K562 (cell line): ENCODE measurements around the gene TMEM63A. TPM values are rescaled to one million over a fixed set of nuclear protein-coding genes. Genes with fewer than 3 reads are reported as not detected.

ENCODE experiments used
- ATAC-seq: fragments of 200-7000 bp; cut with Tn5 transposase; 3 replicates; pipeline ENCODE4 v1.9.1; 2020; ENCODE audit warnings: moderate library complexity
- BruUV-seq: library from RNA; stranded (reverse); fragments of 400-500 nt; replicated peaks from 2 replicates; lab custom pipeline; 2021; lab: Mats Ljungman, UMichigan
- CTCF ChIA-PET: fragments of 300-600 bp; formaldehyde crosslinking; extraction: SDS; loops from one replicate; lab custom pipeline; 2021; ENCODE audit warnings: low intra/inter-chr PET ratio; lab: Yijun Ruan, JAX
- POLR2A ChIA-PET: fragments of 300-600, 350-650 bp; sonication (Branson Sonifier 250); formaldehyde crosslinking; extraction: SDS; loops from one replicate; lab custom pipeline; 2021; ENCODE audit warnings: antibody characterized with exemption, inconsistent platforms; lab: Yijun Ruan, JAX
- DNase-seq, 4 experiments: peaks; one replicate each; pipeline versions ENCODE4 v3.0.0 to v3.0.0-alpha.2; 2011 to 2018; ENCODE audit warnings: low spot score in 3 of 4, mixed read lengths in 3 of 4; ENCODE audit errors: extremely low read depth in 1 of 4
- FAIRE-seq: peaks from 2 replicates; lab custom pipeline; 2011; peaks lifted over from hg19 to GRCh38; lab: Jason Lieb, UNC
- H2AFZ ChIP-seq: 2 replicates; pipeline ENCODE4 v1.6.0; 2011; ENCODE audit warnings: low read depth, low read length, control low read depth, inconsistent platforms
- H3K27ac ChIP-seq: fragments of 200-600 bp; 3 replicates; pipeline ENCODE4 v1.8.0; 2011; ENCODE audit warnings: low read depth, mild to moderate bottlenecking, control low read depth, inconsistent platforms, low read length, moderate library complexity, mixed read lengths; ENCODE audit errors: extremely low read depth
- H3K27me3 ChIP-seq, 2 experiments: fragments of 300-600 bp in 1 of 2; 2 replicates in 1 of 2; 3 replicates in 1 of 2; pipeline versions ENCODE4 v1.6.0 to v1.8.0; 2011; ENCODE audit warnings: inconsistent platforms in 2 of 2, low read length in 2 of 2, mild to moderate bottlenecking in 1 of 2, mixed read lengths in 1 of 2, moderate library complexity in 1 of 2; ENCODE audit not compliant: control insufficient read depth in 2 of 2, insufficient read depth in 2 of 2
- H3K36me3 ChIP-seq: fragments of 300-600 bp; 3 replicates; pipeline ENCODE4 v1.8.0; 2011; ENCODE audit warnings: mild to moderate bottlenecking, low read length, inconsistent platforms; ENCODE audit not compliant: control insufficient read depth, insufficient read depth
- H3K4me1 ChIP-seq, 2 experiments: fragments of 200-600 bp in 1 of 2; replicated peaks in 1 of 2; 2 replicates in 1 of 2; 3 replicates in 1 of 2; pipeline versions ENCODE4 v1.5.1 to v1.8.0; 2011; ENCODE audit warnings: inconsistent platforms in 2 of 2, low read length in 2 of 2, mild to moderate bottlenecking in 1 of 2, mixed read lengths in 1 of 2, moderate library complexity in 1 of 2; ENCODE audit not compliant: control insufficient read depth in 2 of 2, insufficient read depth in 2 of 2
- H3K4me2 ChIP-seq: 2 replicates; pipeline ENCODE4 v1.6.1; 2011; ENCODE audit warnings: low read length, control low read depth, inconsistent platforms, mixed read lengths; ENCODE audit not compliant: insufficient read depth
- H3K4me3 ChIP-seq: fragments of 200-600 bp; sonication (generic), shearing (Covaris generic); 2 replicates; pipeline ENCODE4 v1.5.1; 2016; ENCODE audit warnings: control low read depth, inconsistent platforms
- H3K79me2 ChIP-seq: fragments of 200-600 bp; 3 replicates; pipeline ENCODE4 v1.8.0; 2011; ENCODE audit warnings: low read length, inconsistent platforms; ENCODE audit not compliant: control insufficient read depth, insufficient read depth
- H3K9ac ChIP-seq, 2 experiments: 2 replicates each; pipeline versions ENCODE4 v1.6.0 to v1.6.1; 2011; ENCODE audit warnings: low read depth in 2 of 2, low read length in 2 of 2, control low read depth in 1 of 2, inconsistent platforms in 1 of 2, mild to moderate bottlenecking in 1 of 2, mixed read lengths in 1 of 2; ENCODE audit not compliant: insufficient read depth in 1 of 2
- H3K9me1 ChIP-seq: one replicate; pipeline ENCODE4 v1.6.0; 2011; ENCODE audit warnings: inconsistent platforms, mild to moderate bottlenecking, low read length, moderate library complexity; ENCODE audit not compliant: control insufficient read depth, insufficient read depth
- H3K9me3 ChIP-seq: replicated peaks from 2 replicates; pipeline ENCODE4 v1.5.1; 2011; ENCODE audit warnings: low read depth, low read length, inconsistent platforms; ENCODE audit not compliant: control insufficient read depth, insufficient read depth
- H4K20me1 ChIP-seq: replicated peaks from 2 replicates; pipeline ENCODE4 v1.6.1; 2011; ENCODE audit warnings: low read length, inconsistent platforms, mixed read lengths; ENCODE audit not compliant: control insufficient read depth, insufficient read depth
- CAMTA2 ChIP-seq: fragments of 250-450 bp; sonication (Bioruptor Pico); conservative IDR thresholded peaks from 2 replicates; pipeline ENCODE4 v1.5.1; 2022
- CEBPG ChIP-seq, 3 experiments: fragments of 200-800 bp in 1 of 3; sonication (Bioruptor generic) in 1 of 3; sonication (generic) in 1 of 3; formaldehyde crosslinking in 1 of 3; IDR thresholded peaks in 2 of 3; conservative IDR thresholded peaks in 1 of 3; 2 replicates each; pipeline versions ENCODE4 v1.6.1 to v1.8.0; 2016 to 2022; ENCODE audit warnings: missing compliant biosample characterization in 2 of 3, missing genetic modification characterization in 2 of 3, mild to moderate bottlenecking in 1 of 3, missing genetic modification reagents in 1 of 3
- CREB3 ChIP-seq: fragments of 450-650 bp; conservative IDR thresholded peaks from 2 replicates; pipeline ENCODE4 v1.6.1; 2016; ENCODE audit warnings: missing genetic modification characterization, low read depth, mild to moderate bottlenecking, missing compliant biosample characterization, moderate library complexity
- HIVEP1 ChIP-seq: fragments of 250-450 bp; sonication (Bioruptor Pico); IDR thresholded peaks from 2 replicates; pipeline ENCODE4 v1.4.0; 2020; ENCODE audit warnings: mild to moderate bottlenecking
- HNRNPH1 ChIP-seq: fragments of 200-400 bp; formaldehyde crosslinking; optimal IDR thresholded peaks from 2 replicates; pipeline ENCODE3; 2017; ENCODE audit warnings: low read depth, mild to moderate bottlenecking, low read length, moderate library complexity
- PHB2 ChIP-seq: fragments of 450-650 bp; IDR thresholded peaks from 2 replicates; pipeline ENCODE4 v1.6.1; 2017; ENCODE audit warnings: low read depth
- RBM22 ChIP-seq: fragments of 200-400 bp; formaldehyde crosslinking; IDR thresholded peaks from 2 replicates; pipeline ENCODE4 v1.6.1; 2018; ENCODE audit warnings: low read length, low read depth; ENCODE audit not compliant: poor library complexity, severe bottlenecking
- SIX5 ChIP-seq, 2 experiments: IDR thresholded peaks; 2 replicates each; pipeline ENCODE4 v1.6.1; 2011; ENCODE audit warnings: low read length in 2 of 2, borderline replicate concordance in 1 of 2, low read depth in 1 of 2, mild to moderate bottlenecking in 1 of 2, moderate library complexity in 1 of 2; ENCODE audit not compliant: insufficient read depth in 1 of 2
- SMARCE1 ChIP-seq: fragments of 450-650 bp; IDR thresholded peaks from 2 replicates; pipeline ENCODE4 v1.7.1; 2016; ENCODE audit warnings: mild to moderate bottlenecking
- STAT5A ChIP-seq: IDR thresholded peaks from 2 replicates; pipeline ENCODE4 v1.6.1; 2012; ENCODE audit warnings: low read length, inconsistent platforms, borderline replicate concordance
- TEAD1 ChIP-seq, 2 experiments: fragments of 450-650 bp in 1 of 2; sonication (generic) in 1 of 2; formaldehyde crosslinking; IDR thresholded peaks; 2 replicates each; pipeline versions ENCODE4 v1.4.0 to v1.8.0; 2020 to 2022; ENCODE audit warnings: mild to moderate bottlenecking in 2 of 2, missing genetic modification reagents in 1 of 2
- TSC22D4 ChIP-seq: fragments of 450-650 bp; IDR thresholded peaks from 2 replicates; pipeline ENCODE4 v1.6.1; 2016; ENCODE audit warnings: missing genetic modification characterization, missing biosample characterization, control low read depth
- ZBTB43 ChIP-seq: sonication (generic); formaldehyde crosslinking; IDR thresholded peaks from 2 replicates; pipeline ENCODE4 v1.8.0; 2023; ENCODE audit warnings: mild to moderate bottlenecking, missing genetic modification reagents
- ZC3H4 ChIP-seq: sonication (generic); formaldehyde crosslinking; IDR thresholded peaks from 2 replicates; pipeline ENCODE4 v1.9.0; 2021; ENCODE audit warnings: missing genetic modification reagents, borderline replicate concordance
- ZNF121 ChIP-seq: sonication (generic); formaldehyde crosslinking; conservative IDR thresholded peaks from 2 replicates; pipeline ENCODE4 v1.8.0; 2022; ENCODE audit warnings: missing genetic modification reagents
- ZNF274 ChIP-seq: IDR thresholded peaks from 2 replicates; pipeline ENCODE4 v1.6.1; 2011; ENCODE audit warnings: low read depth, mild to moderate bottlenecking, low read length, moderate library complexity, borderline replicate concordance
- ZNF655 ChIP-seq: fragments of 250-450 bp; sonication (Bioruptor Pico); IDR thresholded peaks from 2 replicates; pipeline ENCODE4 v1.5.0; 2021
- ZSCAN29 ChIP-seq: fragments of 450-650 bp; IDR thresholded peaks from 2 replicates; pipeline ENCODE4 v1.6.1; 2017
- WGBS: fragments of 100-300 bp; shearing (Covaris generic); methylation state at CpG from one replicate; pipeline ENCODE4 v1.1.6; 2016; ENCODE audit warnings: low coverage, mixed read lengths; ENCODE audit not compliant: insufficient coverage; ENCODE audit errors: missing lambda C conversion rate; 5-methylcytosine and 5-hydroxymethylcytosine counted together
- in situ Hi-C: fragments of 300-500 bp; cut with MboI; formaldehyde crosslinking; loops from 4 replicates; pipeline ENCODE4 v1.15.0; 2018; ENCODE audit warnings: inconsistent platforms, mixed read lengths
- intact Hi-C: fragments of 100-400 bp; cut with micrococcal nuclease; formaldehyde crosslinking; loops from 2 replicates; pipeline ENCODE4 v1.14.2; 2022
- polyA plus RNA-seq, 8 experiments: library from polyadenylated mRNA; depleted of rRNA in 4 of 8; stranded (reverse) in 5 of 8; unstranded in 3 of 8; fragments of >200 nt; fragmentation: Nextera tagmentation in 2 of 8; fragmentation: Illumina TruSeq in 1 of 8; extraction: Ambion mirVana in 2 of 8; extraction: Trizol in 1 of 8; gene quantifications; 2 replicates each; pipeline versions ENCODE4 v1.2.1 to v1.2.3, GENCODE V29; 2011 to 2014; ENCODE audit warnings: inconsistent platforms in 1 of 8, missing spikeins in 1 of 8
- total RNA-seq, 7 experiments: library from RNA; depleted of rRNA in 6 of 7; stranded (reverse); fragments of >200 nt in 6 of 7; fragmentation: Illumina TruSeq in 2 of 7; extraction: Trizol in 2 of 7; gene quantifications; 2 replicates each; pipeline versions ENCODE4 v1.2.1 to v1.2.3, GENCODE V29; 2011 to 2021; ENCODE audit warnings: low replicate concordance in 1 of 7

TMEM63A gene
- total and polyA plus RNA-seq, 9 of the 15 experiments (the other 6 are each of a cell fraction or from before 2014, with no cell fraction given), result 2.0 to 54.6 (median 17.5) TPM

GRCh38 chr1:225908773-225909172 lies 26.6 kb upstream of the TMEM63A start (continued):
- no peak for TF ChIP-seq ZNF274
- TF ChIP-seq SMARCE1, result no peak
- no peak for TF ChIP-seq ZSCAN29
- no peak for TF ChIP-seq ZC3H4 (CRISPR knock-in tag)
- TF ChIP-seq HIVEP1 (CRISPR knock-in tag), result no peak
- TF ChIP-seq STAT5A, result no peak
- no peak for TF ChIP-seq RBM22
- no peak for TF ChIP-seq TEAD1 (CRISPR knock-in tag; IDR thresholded peaks at IDR 0.05)
- TF ChIP-seq TSC22D4, result no peak
- no peak for TF ChIP-seq ZBTB43 (CRISPR knock-in tag)

- no peak overlapping the region for H3K4me3 ChIP-seq
- CTCF ChIA-PET, result no interaction called here
- no peaks in the 10 kb centered on the region for H3K9me1 ChIP-seq
- H3K4me1 ChIP-seq, result peaks cover 0 to 10% of the 10 kb centered on the region in 2 experiments; a peak in 2 of 5 replicates
- no TSS peak for BruUV-seq
- no peaks in the 10 kb centered on the region for H3K27me3 ChIP-seq
- WGBS, result 35% methylated on average over 5 of the region's 5 CpGs
- TF ChIP-seq ZNF655, result no peak
- no peak for TF ChIP-seq CREB3
- no peak for TF ChIP-seq SIX5 (IDR thresholded peaks at IDR 0.05; ENCODE audit: borderline replicate concordance in 1 of 2, insufficient read depth in 1 of 2, low read depth in 1 of 2, low read length in 2 of 2)
- no peak for TF ChIP-seq PHB2
- no peak for TF ChIP-seq HNRNPH1
- TF ChIP-seq CAMTA2, result no peak
- TF ChIP-seq ZNF121, result peak; percentile 67
- no peak for TF ChIP-seq CEBPG (CRISPR knock-in tag; IDR thresholded peaks at IDR 0.05)
- no peak for TF ChIP-seq CEBPG (tag; conservative IDR thresholded peaks at IDR 0.05 in 1 of 2, IDR thresholded peaks at IDR 0.05 in 1 of 2)
- H3K27ac ChIP-seq, result no peak overlapping the region
- H3K9me3 ChIP-seq, result no peaks in the 10 kb centered on the region
- H4K20me1 ChIP-seq, result no peaks in the 10 kb centered on the region
- H3K36me3 ChIP-seq, result no peaks in the 10 kb centered on the region
- intact Hi-C loops, result no loop called here
- DNase-seq (peak in 1 of 4 experiments; percentile 6), FAIRE-seq (no peak), ATAC-seq (no peak)
- no peak overlapping the region for H3K4me2 ChIP-seq
- in situ Hi-C loops, result no loop called here
- peak overlapping the region in 1 of 2 experiments; percentile 4; a peak in 1 of 4 replicates for H3K9ac ChIP-seq
- POLR2A ChIA-PET, result interaction anchor here (0.6 to 0.7 kb wide), 3 partner anchors 8 to 1520 kb away, joined by 3 to 4 read pairs (median 3); no protein-coding TSS in a partner anchor
- no peaks in the 10 kb centered on the region for H3K79me2 ChIP-seq
- H2AFZ ChIP-seq, result no peak overlapping the region
Measured at GRCh38 chr1:225908013-225908640, 25.9 kb upstream of the TMEM63A start.
